HEK293T (cell line): ENCODE data around the gene IFT81.

Experiments used
- CTCF ChIA-PET: fragments of 350-600 bp; formaldehyde crosslinking; extraction: SDS; loops from one replicate; lab custom pipeline; 2021; ENCODE audit warnings: antibody characterized with exemption, inconsistent platforms; lab: Yijun Ruan, JAX
- POLR2A ChIA-PET: fragments of 350-600 bp; formaldehyde crosslinking; extraction: SDS; loops from one replicate; lab custom pipeline; 2020; ENCODE audit warnings: antibody characterized with exemption, inconsistent platforms; lab: Yijun Ruan, JAX
- DNase-seq: peaks from one replicate; pipeline ENCODE4 v3.0.0; 2012; ENCODE audit warnings: mixed read lengths; ENCODE audit errors: extremely low spot score
- ARNT ChIP-seq: fragments of 450-650 bp; IDR thresholded peaks from 2 replicates; pipeline ENCODE4 v1.6.1; 2017; ENCODE audit warnings: mild to moderate bottlenecking
- BHLHE40 ChIP-seq: fragments of 450-650 bp; IDR thresholded peaks from 2 replicates; pipeline ENCODE4 v1.6.1; 2016; ENCODE audit warnings: mild to moderate bottlenecking, moderate library complexity, borderline replicate concordance
- CTBP1 ChIP-seq: fragments of 450-650 bp; IDR thresholded peaks from 2 replicates; pipeline ENCODE4 v1.6.1; 2016; ENCODE audit warnings: borderline replicate concordance
- ELF4 ChIP-seq: fragments of 450-650 bp; IDR thresholded peaks from 2 replicates; pipeline ENCODE4 v1.6.1; 2017; ENCODE audit warnings: antibody characterized with exemption
- FOXA1 ChIP-seq: fragments of 450-650 bp; IDR thresholded peaks from 2 replicates; pipeline ENCODE4 v1.6.1; 2016; ENCODE audit warnings: mild to moderate bottlenecking
- FOXK2 ChIP-seq: fragments of 450-650 bp; IDR thresholded peaks from 2 replicates; pipeline ENCODE4 v1.6.1; 2016; ENCODE audit warnings: mild to moderate bottlenecking
- FOXM1 ChIP-seq: fragments of 450-650 bp; IDR thresholded peaks from 2 replicates; pipeline ENCODE4 v1.6.1; 2017; ENCODE audit warnings: mild to moderate bottlenecking, borderline replicate concordance
- HDGF ChIP-seq: fragments of 450-650 bp; IDR thresholded peaks from 2 replicates; pipeline ENCODE4 v1.6.1; 2017; ENCODE audit warnings: antibody characterized with exemption, borderline replicate concordance
- L3MBTL2 ChIP-seq: fragments of 450-650 bp; conservative IDR thresholded peaks from 2 replicates; pipeline ENCODE4 v1.6.1; 2016; ENCODE audit warnings: mild to moderate bottlenecking
- LEF1 ChIP-seq: fragments of 450-650 bp; IDR thresholded peaks from 2 replicates; pipeline ENCODE4 v1.6.1; 2017; ENCODE audit warnings: mild to moderate bottlenecking, borderline replicate concordance
- NFRKB ChIP-seq: fragments of 450-650 bp; IDR thresholded peaks from 2 replicates; pipeline ENCODE4 v1.6.1; 2016; ENCODE audit warnings: mild to moderate bottlenecking, moderate library complexity
- SP1 ChIP-seq: fragments of 450-650 bp; IDR thresholded peaks from 2 replicates; pipeline ENCODE4 v1.6.1; 2017
- SUZ12 ChIP-seq: fragments of 450-650 bp; IDR thresholded peaks from 2 replicates; pipeline ENCODE4 v1.6.1; 2016; ENCODE audit warnings: mild to moderate bottlenecking
- TARDBP ChIP-seq: fragments of 450-650 bp; IDR thresholded peaks from 2 replicates; pipeline ENCODE4 v1.6.1; 2016
- ZNF384 ChIP-seq: fragments of 450-650 bp; IDR thresholded peaks from 2 replicates; pipeline ENCODE4 v1.6.1; 2016
- TF ChIP-seq, protein P1 (sequence below): fragments of 450-650 bp; IDR thresholded peaks from 2 replicates; pipeline ENCODE4 v1.6.1; 2016

IFT81 gene

DNA sequence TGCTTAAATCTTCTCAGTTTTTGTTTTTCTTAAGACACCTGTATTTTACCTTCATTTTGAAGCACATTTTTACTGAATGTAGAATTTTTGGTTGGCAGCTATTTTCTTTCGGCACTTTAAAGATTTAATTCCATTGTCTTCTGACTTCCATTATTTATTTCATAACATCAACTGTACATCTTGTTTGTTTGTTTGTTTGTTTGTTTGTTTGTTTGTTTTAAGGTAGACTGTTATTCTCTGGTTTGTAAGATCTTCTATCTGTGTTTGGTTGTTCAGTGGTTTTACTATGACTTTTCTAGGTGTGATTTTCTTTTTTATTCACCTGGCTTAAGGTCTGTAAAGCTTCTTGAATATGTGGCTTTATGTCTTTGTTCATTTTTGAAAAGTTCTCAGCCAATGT is 61.9 kb downstream of the IFT81 start:
- CTCF ChIA-PET: no interaction called here
- DNase-seq: no peak

DNA sequence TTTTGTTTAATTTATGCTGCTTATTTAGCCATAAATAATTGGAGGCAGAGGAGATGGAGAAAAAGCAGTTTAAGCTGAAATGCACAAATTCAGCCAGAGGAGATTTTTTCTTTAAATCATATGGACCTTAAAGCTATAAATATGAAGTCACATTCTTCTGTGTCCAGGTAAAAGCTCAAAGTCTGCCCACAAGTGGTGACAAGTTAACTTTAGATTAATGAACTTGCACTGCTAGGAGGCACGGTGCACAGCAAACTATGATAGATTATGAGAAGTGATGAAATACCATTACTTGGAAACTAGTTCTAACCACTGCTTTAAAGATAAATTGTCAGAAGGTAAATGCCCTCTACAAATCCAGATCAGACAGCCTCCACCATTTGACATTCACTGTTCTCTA is 69.0 kb downstream of the IFT81 start:
- ChIA-PET POLR2A (no interaction called here), CTCF (no interaction called here)
- DNase-seq: no peak
- TF ChIP-seq, protein P1, sequence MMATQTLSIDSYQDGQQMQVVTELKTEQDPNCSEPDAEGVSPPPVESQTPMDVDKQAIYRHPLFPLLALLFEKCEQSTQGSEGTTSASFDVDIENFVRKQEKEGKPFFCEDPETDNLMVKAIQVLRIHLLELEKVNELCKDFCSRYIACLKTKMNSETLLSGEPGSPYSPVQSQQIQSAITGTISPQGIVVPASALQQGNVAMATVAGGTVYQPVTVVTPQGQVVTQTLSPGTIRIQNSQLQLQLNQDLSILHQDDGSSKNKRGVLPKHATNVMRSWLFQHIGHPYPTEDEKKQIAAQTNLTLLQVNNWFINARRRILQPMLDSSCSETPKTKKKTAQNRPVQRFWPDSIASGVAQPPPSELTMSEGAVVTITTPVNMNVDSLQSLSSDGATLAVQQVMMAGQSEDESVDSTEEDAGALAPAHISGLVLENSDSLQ: no peak
- TF ChIP-seq FOXM1 (no peak), NFRKB (no peak), BHLHE40 (no peak), FOXA1 (no peak), TARDBP (no peak)

More for the DNA sequence above, 61.9 kb downstream of the IFT81 start:
- POLR2A ChIA-PET: no interaction called here
- no peak for TF ChIP-seq L3MBTL2
- TF ChIP-seq, protein P1: no peak
- TF ChIP-seq FOXM1: no peak
- TF ChIP-seq FOXK2: no peak
- no peak for TF ChIP-seq ZNF384
- TF ChIP-seq TARDBP: no peak
- no peak for TF ChIP-seq CTBP1
- TF ChIP-seq ELF4: no peak

DNA sequence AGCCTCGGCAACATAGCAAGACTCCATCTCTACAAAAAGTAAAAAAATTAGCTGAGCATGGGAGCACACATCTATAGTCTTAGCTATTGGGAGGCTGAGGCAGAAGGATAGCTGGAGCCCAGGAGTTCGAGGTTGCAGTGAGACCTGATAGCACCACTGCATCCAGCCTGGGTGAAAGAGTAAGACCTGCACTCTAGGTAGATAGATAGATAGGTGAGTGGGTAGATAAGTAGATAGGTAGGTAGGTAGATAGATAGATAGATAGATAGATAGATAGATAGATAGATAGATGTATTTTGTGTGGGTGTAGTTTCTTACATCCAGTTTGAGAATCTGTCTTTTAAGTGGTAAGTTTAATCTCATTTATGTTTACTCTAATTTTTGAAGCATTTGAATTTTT is 72.8 kb downstream of the IFT81 start:
- TF ChIP-seq CTBP1 (no peak), SP1 (no peak), FOXM1 (no peak), ELF4 (no peak), ZNF384 (no peak), FOXK2 (no peak), BHLHE40 (no peak), LEF1 (no peak), TARDBP (no peak), FOXA1 (no peak), ARNT (no peak)
- POLR2A ChIA-PET: no interaction called here
- CTCF ChIA-PET: no interaction called here
- DNase-seq: no peak

DNA sequence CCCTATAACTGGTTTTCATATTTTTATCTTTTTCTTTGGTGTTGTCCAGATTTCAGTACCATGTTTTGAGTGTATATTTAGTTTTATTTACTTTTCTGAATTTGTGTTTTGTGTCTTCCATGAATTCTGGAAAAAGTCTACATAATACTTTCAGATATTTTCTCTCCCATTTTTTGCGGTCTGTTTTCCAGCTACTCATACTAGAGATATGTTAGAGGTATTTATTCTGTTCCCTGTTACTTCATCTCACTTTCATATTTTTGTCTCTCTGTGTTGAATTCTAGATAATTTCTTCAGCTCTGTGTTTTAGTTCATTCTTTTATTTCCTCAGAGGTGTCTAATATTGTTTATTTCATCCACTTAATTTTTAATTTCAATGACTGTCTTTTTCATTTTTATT is 74.2 kb downstream of the IFT81 start:
- no peak for TF ChIP-seq ELF4
- no peak for TF ChIP-seq TARDBP
- TF ChIP-seq ARNT: no peak
- TF ChIP-seq ZNF384: no peak
- TF ChIP-seq, protein P1: no peak
- no peak for TF ChIP-seq NFRKB
- TF ChIP-seq LEF1: no peak
- no peak for TF ChIP-seq L3MBTL2
- no peak for TF ChIP-seq FOXA1
- TF ChIP-seq BHLHE40: no peak
- TF ChIP-seq FOXM1: no peak
- ChIA-PET POLR2A (no interaction called here), CTCF (interaction anchor here (0.8 kb wide), 1 partner anchor 86 kb away, joined by 5 read pairs; no protein-coding TSS in a partner anchor)
- no peak for DNase-seq

DNA sequence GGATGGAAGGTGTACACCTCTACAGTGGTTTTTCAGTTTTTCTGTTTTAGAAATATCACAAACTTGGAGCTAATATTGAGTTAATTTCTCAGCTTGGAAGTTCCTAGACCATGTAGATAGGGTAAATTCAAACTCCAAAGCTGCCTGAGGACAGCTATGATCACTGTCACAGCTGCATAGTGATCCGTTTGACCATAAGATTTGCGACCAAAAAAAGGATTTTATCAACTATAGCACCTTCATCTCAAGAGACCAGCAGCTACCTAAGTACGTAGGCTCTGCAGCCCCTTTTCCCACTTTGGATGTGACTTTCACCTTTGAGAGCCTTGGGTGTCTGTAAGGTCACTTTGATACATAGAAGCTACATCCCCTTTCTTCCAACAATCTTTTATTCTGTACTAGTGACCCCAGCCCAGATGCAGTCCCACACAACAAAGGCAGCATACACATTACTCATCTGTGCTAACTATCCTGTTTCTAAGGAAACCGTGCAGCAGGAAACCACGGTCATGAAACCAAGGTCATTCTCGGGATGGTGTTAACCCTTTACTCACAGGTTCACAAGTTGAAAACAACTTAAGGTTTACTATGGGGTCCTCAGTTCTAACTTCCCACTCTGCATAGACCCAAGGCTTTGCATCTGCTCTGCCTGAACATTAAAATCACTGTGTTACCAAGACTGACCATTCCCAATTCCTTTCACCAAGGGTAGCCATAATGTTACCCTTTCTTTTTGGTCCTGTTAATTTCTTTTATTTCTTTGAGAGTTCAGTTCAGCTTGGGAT is 75.4 kb downstream of the IFT81 start:
- no peak for TF ChIP-seq FOXM1
- no peak for TF ChIP-seq TARDBP
- no peak for TF ChIP-seq BHLHE40
- no peak for TF ChIP-seq SP1
- TF ChIP-seq L3MBTL2: no peak
- no peak for TF ChIP-seq FOXK2
- no peak for TF ChIP-seq ELF4
- no peak for TF ChIP-seq FOXA1
- TF ChIP-seq LEF1: no peak
- no peak for TF ChIP-seq ARNT
- no peak for TF ChIP-seq CTBP1
- TF ChIP-seq HDGF: no peak
- no peak for TF ChIP-seq SUZ12
- TF ChIP-seq ZNF384: no peak
- TF ChIP-seq, protein P1: no peak
- TF ChIP-seq NFRKB: no peak
- CTCF ChIA-PET: interaction anchor here (0.9 kb wide), 1 partner anchor 13 kb away, joined by 4 read pairs; no protein-coding TSS in a partner anchor
- POLR2A ChIA-PET: no interaction called here
- DNase-seq: no peak

DNA sequence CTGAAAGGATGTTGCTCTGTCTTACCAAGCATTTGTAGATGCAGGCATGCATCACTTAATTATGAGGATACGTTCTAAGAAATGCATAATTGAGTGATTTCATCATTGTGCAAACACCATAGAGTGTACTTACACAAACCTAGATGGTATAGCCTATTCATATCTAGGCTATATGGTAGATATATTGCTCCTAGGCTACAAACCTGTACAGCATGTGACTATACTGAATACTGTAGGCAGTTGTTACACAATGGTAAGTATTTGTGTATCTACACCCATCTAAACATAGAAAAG is 75.9 kb downstream of the IFT81 start:
- CTCF ChIA-PET: no interaction called here
- POLR2A ChIA-PET: no interaction called here
- DNase-seq: no peak
- TF ChIP-seq SP1 (no peak), BHLHE40 (no peak), ARNT (no peak), NFRKB (no peak), FOXM1 (no peak), CTBP1 (no peak), FOXK2 (no peak), ELF4 (no peak)
- TF ChIP-seq, protein P1: no peak
